GM12891 (cell line): ENCODE results near the gene CCDC137.
A peak's percentile ranks its signal among the peaks of the same experiment; 100 is the strongest.

ENCODE experiments used
- DNase-seq: peaks from one replicate; pipeline ENCODE4 v3.0.0; 2011; ENCODE audit warnings: low spot score; ENCODE audit not compliant: insufficient read length
- FAIRE-seq: peaks from 2 replicates; lab custom pipeline; 2011; peaks lifted over from hg19 to GRCh38; lab: Jason Lieb, UNC
- PAX5 ChIP-seq: IDR thresholded peaks from 2 replicates; pipeline ENCODE4 v1.6.1; 2011; ENCODE audit warnings: low read length, moderate library complexity, mild to moderate bottlenecking; ENCODE audit not compliant: insufficient read depth, severe bottlenecking
- POLR2A ChIP-seq: IDR thresholded peaks from 2 replicates; pipeline ENCODE4 v1.6.1; 2011; ENCODE audit warnings: low read depth, low read length, control low read depth
- POLR2AphosphoS5 ChIP-seq: IDR thresholded peaks from 2 replicates; pipeline ENCODE4 v1.6.1; 2011; ENCODE audit warnings: low read depth, low read length, control low read depth
- POU2F2 ChIP-seq: IDR thresholded peaks from 2 replicates; pipeline ENCODE4 v1.6.1; 2011; ENCODE audit warnings: low read depth, mild to moderate bottlenecking, control low read depth, low read length, moderate library complexity
- SPI1 ChIP-seq: IDR thresholded peaks from 2 replicates; pipeline ENCODE4 v1.6.1; 2011; ENCODE audit warnings: low read depth, low read length, control low read depth
- TAF1 ChIP-seq: IDR thresholded peaks from 2 replicates; pipeline ENCODE4 v1.6.1; 2011; ENCODE audit warnings: low read depth, low read length, control low read depth

Gene CCDC137

GRCh38 chr17:81702934-81703746 lies 36.6 kb downstream of the CCDC137 start, which contains the start of gene MRPL12:
TSS of gene MRPL12 (plus strand) at chr17:81703367. CDS start at chr17:81703502, 135 bp downstream.
- TF ChIP-seq POU2F2 (peak; percentile 80; the same call in 1 of the 2 replicates), TAF1 (peak; percentile 87), POLR2A (peak; percentile 96), POLR2AphosphoS5 (peak; percentile 96), PAX5 (peak; percentile 13), SPI1 (no peak)
- FAIRE-seq = peak; percentile 99

GRCh38 chr17:81703747-81704654 lies 37.5 kb downstream of the CCDC137 start:
- no peak for FAIRE-seq
- DNase-seq = no peak
- TF ChIP-seq SPI1 (no peak), POU2F2 (no peak), TAF1 (no peak), POLR2A (no peak), PAX5 (no peak), POLR2AphosphoS5 (no peak)

More at GRCh38 chr17:81702934-81703746, 36.6 kb downstream of the CCDC137 start, which contains the start of gene MRPL12:
- DNase-seq = peak; percentile 99

GRCh38 chr17:81705518-81706231 lies 39.1 kb downstream of the CCDC137 start:
- FAIRE-seq (no peak), DNase-seq (no peak)
- 0 out of 2 replicates have a peak, but pooled peaks have one; percentile 33 for TF ChIP-seq POLR2AphosphoS5
- no peak for TF ChIP-seq SPI1
- no peak for TF ChIP-seq TAF1
- TF ChIP-seq POU2F2 = no peak

GRCh38 chr17:81706232-81706611 lies 39.7 kb downstream of the CCDC137 start:
- TF ChIP-seq POLR2AphosphoS5 = no peak
- no peak for TF ChIP-seq POU2F2
- no peak for TF ChIP-seq PAX5
- no peak for TF ChIP-seq TAF1
- TF ChIP-seq POLR2A = no peak
- TF ChIP-seq SPI1 = no peak
- FAIRE-seq = no peak
- DNase-seq = no peak

- DNase-seq = no peak
- FAIRE-seq = no peak
- TF ChIP-seq POLR2A = no peak
- no peak for TF ChIP-seq POU2F2
- no peak for TF ChIP-seq POLR2AphosphoS5
- no peak for TF ChIP-seq PAX5
- no peak for TF ChIP-seq SPI1
- TF ChIP-seq TAF1 = no peak
Measured at GRCh38 chr17:81706757-81707624, 40.5 kb downstream of the CCDC137 start.

- TF ChIP-seq POLR2A (0 out of 2 replicates have a peak, but pooled peaks have one; percentile 41), POU2F2 (no peak)
- FAIRE-seq (no peak), DNase-seq (no peak)
Measured at GRCh38 chr17:81707725-81708646, 41.4 kb downstream of the CCDC137 start.

- TF ChIP-seq PAX5 (no peak), POLR2A (peak; percentile 38; the same call in 1 of the 2 replicates), POLR2AphosphoS5 (peak; percentile 81)
- FAIRE-seq = no peak
- no peak for DNase-seq
Measured at GRCh38 chr17:81708739-81709185, 42.2 kb downstream of the CCDC137 start.
